Stimulated activated CD8-positive, alpha-beta memory T cell treated with anti-CD3 and anti-CD28 coated beads, Interleukin-12 subunit alpha, Interleukin-12 subunit beta, amount 100 ng/mL, for 24 hours (primary cell): ENCODE results near the gene TRAF3.
"Not testable (repeated sequence)": the region's sequence is repeated elsewhere in the genome, so short reads cannot be mapped to it uniquely, and the experiment has no call there.

Experiments
- DNase-seq: peaks from one replicate; pipeline ENCODE4 v3.0.0-alpha.2; 2020; ENCODE audit errors: extremely low read depth

Gene TRAF3

GRCh38 chr14:102866982-102867761 is 89.9 kb downstream of the TRAF3 start:
- no peak for DNase-seq

GRCh38 chr14:102867826-102868580 is 90.8 kb downstream of the TRAF3 start:
- no peak for DNase-seq

- DNase-seq = no peak
Measured at GRCh38 chr14:102868956-102869547, 91.8 kb downstream of the TRAF3 start.

- no peak for DNase-seq
Measured at GRCh38 chr14:102870246-102870645, 93.0 kb downstream of the TRAF3 start.

- DNase-seq = no peak
Measured at GRCh38 chr14:102870994-102871831, 94.0 kb downstream of the TRAF3 start.

GRCh38 chr14:102872020-102872419 is 94.8 kb downstream of the TRAF3 start:
- DNase-seq = no peak

GRCh38 chr14:102873131-102873530 is 95.9 kb downstream of the TRAF3 start:
- DNase-seq = no peak

- no peak for DNase-seq
Measured at GRCh38 chr14:102873546-102874061, 96.4 kb downstream of the TRAF3 start.

GRCh38 chr14:102875652-102876051 is 98.4 kb downstream of the TRAF3 start:
- DNase-seq = no peak

GRCh38 chr14:102877511-102877910 is 100.3 kb downstream of the TRAF3 start:
- DNase-seq = not testable (repeated sequence)

GRCh38 chr14:102878174-102878969 is 101.1 kb downstream of the TRAF3 start:
- DNase-seq = no peak

GRCh38 chr14:102878970-102879460 is 101.8 kb downstream of the TRAF3 start:
- no peak for DNase-seq

- DNase-seq = no peak
Measured at GRCh38 chr14:102882226-102882906, 105.1 kb downstream of the TRAF3 start.

GRCh38 chr14:102883089-102883541 is 105.9 kb downstream of the TRAF3 start:
- no peak for DNase-seq

- DNase-seq = no peak
Measured at GRCh38 chr14:102883554-102883953, 106.3 kb downstream of the TRAF3 start.

- no peak for DNase-seq
Measured at GRCh38 chr14:102885737-102886447, 108.6 kb downstream of the TRAF3 start.

- no peak for DNase-seq
Measured at GRCh38 chr14:102888748-102889147, 111.5 kb downstream of the TRAF3 start.

- no peak for DNase-seq
Measured at GRCh38 chr14:102889615-102890014, 112.4 kb downstream of the TRAF3 start.

GRCh38 chr14:102891111-102891510 is 113.9 kb downstream of the TRAF3 start:
- DNase-seq = no peak
